ENCODE results near the gene USP40.

USP40 gene

GRCh38 chr2:233474308-233475160 lies 92.0 kb downstream of the USP40 start:
- no peak for DNase-seq

- no peak for DNase-seq
Observed at GRCh38 chr2:233473878-233474277, 92.7 kb downstream of the USP40 start.

- no peak for DNase-seq
Observed at GRCh38 chr2:233473386-233473791, 93.2 kb downstream of the USP40 start.

- DNase-seq, result no peak
Observed at GRCh38 chr2:233471291-233472035, 95.1 kb downstream of the USP40 start.

GRCh38 chr2:233470839-233471238 lies 95.7 kb downstream of the USP40 start:
- no peak for DNase-seq

GRCh38 chr2:233470011-233470687 lies 96.4 kb downstream of the USP40 start:
- no peak for DNase-seq

GRCh38 chr2:233469261-233470010 lies 97.1 kb downstream of the USP40 start:
- no peak for DNase-seq

GRCh38 chr2:233468741-233469110 lies 97.9 kb downstream of the USP40 start:
- DNase-seq, result no peak

GRCh38 chr2:233468047-233468740 lies 98.4 kb downstream of the USP40 start:
- DNase-seq, result no peak

GRCh38 chr2:233466991-233467603 lies 99.5 kb downstream of the USP40 start:
- DNase-seq, result no peak

- no peak for DNase-seq
Observed at GRCh38 chr2:233464531-233465240, 101.9 kb downstream of the USP40 start.

- DNase-seq, result no peak
Observed at GRCh38 chr2:233464056-233464455, 102.5 kb downstream of the USP40 start.

GRCh38 chr2:233463586-233463985 lies 103.0 kb downstream of the USP40 start:
- DNase-seq, result no peak

GRCh38 chr2:233462826-233463470 lies 103.6 kb downstream of the USP40 start:
- no peak for DNase-seq

GRCh38 chr2:233462202-233462785 lies 104.3 kb downstream of the USP40 start:
- no peak for DNase-seq

GRCh38 chr2:233461481-233461891 lies 105.1 kb downstream of the USP40 start:
- no peak for DNase-seq

GRCh38 chr2:233460726-233461441 lies 105.7 kb downstream of the USP40 start:
- no peak for DNase-seq

GRCh38 chr2:233459426-233459825 lies 107.2 kb downstream of the USP40 start:
- DNase-seq, result no peak

GRCh38 chr2:233458826-233459225 lies 107.8 kb downstream of the USP40 start:
- no peak for DNase-seq
